Measurements from ENCODE around the gene CDH23. TPM values are rescaled to one million over a fixed set of nuclear protein-coding genes. Genes with fewer than 3 reads are reported as not detected.

CDH23 gene
- total and polyA plus RNA-seq, 9 of the 15 experiments (the other 6 are each of a cell fraction or from before 2014, with no cell fraction given) = 0.18 to 1.2 (median 0.47) TPM

GRCh38 chr10:71736570-71736952 lies 339.8 kb downstream of the CDH23 start:
- H3K9ac ChIP-seq (ENCODE audit: insufficient read depth in 1 of 2, low read depth in 2 of 2, low read length in 2 of 2) = peak overlapping the region in 1 of 2 experiments; percentile 38; a peak in 1 of 4 replicates
- TF ChIP-seq ZNF444 (CRISPR knock-in tag; IDR thresholded peaks at IDR 0.05) = no peak
- no peak overlapping the region for H3K27ac ChIP-seq (ENCODE audit: extremely low read depth, low read depth, low read length)
- no peaks in the 10 kb centered on the region for H3K36me3 ChIP-seq (ENCODE audit: control insufficient read depth, insufficient read depth, low read length)
- H3K4me1 ChIP-seq (replicated peaks in 1 of 2; ENCODE audit: control insufficient read depth in 2 of 2, insufficient read depth in 2 of 2, low read length in 2 of 2) = peaks cover 0 to 31% of the 10 kb centered on the region in 2 experiments; a peak in 3 of 5 replicates
- ATAC-seq = no peak
- no peak for DNase-seq (ENCODE audit: extremely low read depth in 1 of 4, low spot score in 3 of 4)
- in situ Hi-C loops (cut with MboI) = no loop called here
- FAIRE-seq = no peak
- BruUV-seq (replicated peaks) = no TSS peak
- H4K20me1 ChIP-seq (replicated peaks; ENCODE audit: control insufficient read depth, insufficient read depth, low read length) = no peaks in the 10 kb centered on the region
- no peaks in the 10 kb centered on the region for H3K9me3 ChIP-seq (replicated peaks; ENCODE audit: control insufficient read depth, insufficient read depth, low read depth, low read length)
- no peak overlapping the region for H3K4me3 ChIP-seq
- no peaks in the 10 kb centered on the region for H3K9me1 ChIP-seq (ENCODE audit: control insufficient read depth, insufficient read depth, low read length)
- 48% methylated on average over 2 of the region's 2 CpGs for WGBS (ENCODE audit: insufficient coverage, low coverage, missing lambda C conversion rate)
- CTCF ChIA-PET (ENCODE audit: low intra/inter-chr PET ratio) = no interaction called here
- H3K27me3 ChIP-seq (ENCODE audit: control insufficient read depth in 2 of 2, insufficient read depth in 2 of 2, low read length in 2 of 2) = no peaks in the 10 kb centered on the region; a peak in 1 of 5 replicates
- H3K79me2 ChIP-seq (ENCODE audit: control insufficient read depth, insufficient read depth, low read length) = no peaks in the 10 kb centered on the region
- peak overlapping the region; percentile 25; the same call in 1 of the 2 replicates for H2AFZ ChIP-seq (ENCODE audit: low read depth, low read length)
- intact Hi-C loops (cut with micrococcal nuclease) = no loop called here
- POLR2A ChIA-PET = interaction anchor here (0.7 to 1.8 kb wide), 2 partner anchors 8 to 10 kb away, joined by 3 to 5 read pairs; no protein-coding TSS in a partner anchor
- no peak overlapping the region for H3K4me2 ChIP-seq (ENCODE audit: insufficient read depth, low read length)

GRCh38 chr10:71737001-71737833 lies 340.5 kb downstream of the CDH23 start:
- Histone ChIP-seq H3K9me1 (ENCODE audit: control insufficient read depth, insufficient read depth, low read length) (no peaks in the 10 kb centered on the region), H4K20me1 (replicated peaks; ENCODE audit: control insufficient read depth, insufficient read depth, low read length) (no peaks in the 10 kb centered on the region), H3K9ac (ENCODE audit: insufficient read depth in 1 of 2, low read depth in 2 of 2, low read length in 2 of 2) (peak overlapping the region in 1 of 2 experiments; percentile 64; a peak in 2 of 4 replicates), H3K27me3 (ENCODE audit: control insufficient read depth in 2 of 2, insufficient read depth in 2 of 2, low read length in 2 of 2) (no peaks in the 10 kb centered on the region), H3K4me3 (no peak overlapping the region), H3K9me3 (replicated peaks; ENCODE audit: control insufficient read depth, insufficient read depth, low read depth, low read length) (no peaks in the 10 kb centered on the region), H3K4me1 (replicated peaks in 1 of 2; ENCODE audit: control insufficient read depth in 2 of 2, insufficient read depth in 2 of 2, low read length in 2 of 2) (peaks cover 0 to 28% of the 10 kb centered on the region in 2 experiments; a peak in 3 of 5 replicates), H3K4me2 (ENCODE audit: insufficient read depth, low read length) (no peak overlapping the region), H3K27ac (ENCODE audit: extremely low read depth, low read depth, low read length) (no peak overlapping the region), H3K36me3 (ENCODE audit: control insufficient read depth, insufficient read depth, low read length) (no peaks in the 10 kb centered on the region), H3K79me2 (ENCODE audit: control insufficient read depth, insufficient read depth, low read length) (no peaks in the 10 kb centered on the region), H2AFZ (ENCODE audit: low read depth, low read length) (peak overlapping the region; percentile 25; the same call in 1 of the 2 replicates)
- DNase-seq (ENCODE audit: extremely low read depth in 1 of 4, low spot score in 3 of 4) (no peak), ATAC-seq (no peak), FAIRE-seq (peak; percentile 57)
- intact Hi-C loops (cut with micrococcal nuclease) = no loop called here
- POLR2A ChIA-PET = interaction anchor here (0.7 to 1.8 kb wide), 3 partner anchors 9 to 17 kb away, joined by 3 to 5 read pairs (median 4); no protein-coding TSS in a partner anchor
- BruUV-seq (replicated peaks) = no TSS peak
- CTCF ChIA-PET (ENCODE audit: low intra/inter-chr PET ratio) = no interaction called here
- WGBS (ENCODE audit: insufficient coverage, low coverage, missing lambda C conversion rate) = 69% methylated on average over 12 of the region's 12 CpGs
- in situ Hi-C loops (cut with MboI) = no loop called here
- TF ChIP-seq TEAD1 (CRISPR knock-in tag; IDR thresholded peaks at IDR 0.05) = no peak
- TF ChIP-seq SNRNP70 (optimal IDR thresholded peaks at IDR 0.05; ENCODE audit: low read depth, low read length) = no peak
- no peak for TF ChIP-seq FUS (optimal IDR thresholded peaks at IDR 0.05; ENCODE audit: low read depth, low read length)
- TF ChIP-seq STAT5A (IDR thresholded peaks at IDR 0.05; ENCODE audit: borderline replicate concordance, low read length) = no peak
- no peak for TF ChIP-seq IRF2 (CRISPR knock-in tag; IDR thresholded peaks at IDR 0.05)
- TF ChIP-seq EP300 (IDR thresholded peaks at IDR 0.05; ENCODE audit: low read length) = no peak
- TF ChIP-seq GMEB1 (CRISPR knock-in tag; IDR thresholded peaks at IDR 0.05) = no peak
- TF ChIP-seq ZNF121 (CRISPR knock-in tag; conservative IDR thresholded peaks at IDR 0.05) = no peak
- no peak for TF ChIP-seq ID3 (CRISPR knock-in tag; IDR thresholded peaks at IDR 0.05)
- TF ChIP-seq ID3 (tag; IDR thresholded peaks at IDR 0.05) = no peak
- TF ChIP-seq ZBTB43 (CRISPR knock-in tag; IDR thresholded peaks at IDR 0.05) = no peak
